ENCODE data around the gene LHX6.

GRCh38 chr9:122168356-122168755 is 60.4 kb downstream of the LHX6 start:
- TF ChIP-seq EZH2 (IDR thresholded peaks at IDR 0.05; ENCODE audit: borderline replicate concordance, low read depth, low read length) = no peak
- TF ChIP-seq PHB2 (IDR thresholded peaks at IDR 0.05; ENCODE audit: low read depth) = no peak
- no peak for TF ChIP-seq MAX (CRISPR knock-in tag; IDR thresholded peaks at IDR 0.05)
- TF ChIP-seq SRSF1 (IDR thresholded peaks at IDR 0.05; ENCODE audit: low read depth, low read length) = no peak
- TF ChIP-seq XRCC5 (IDR thresholded peaks at IDR 0.05; ENCODE audit: low read depth, low read length) = no peak
- no peak for TF ChIP-seq ZBTB43 (CRISPR knock-in tag; IDR thresholded peaks at IDR 0.05)
- TF ChIP-seq SAFB2 (IDR thresholded peaks at IDR 0.05; ENCODE audit: borderline replicate concordance, low read depth, low read length, severe bottlenecking) = no peak
- no peak for TF ChIP-seq MAZ (CRISPR knock-in tag; conservative IDR thresholded peaks at IDR 0.05 in 1 of 2, IDR thresholded peaks at IDR 0.05 in 1 of 2)
- no peak for TF ChIP-seq ARNT (IDR thresholded peaks at IDR 0.05)
- no peak for TF ChIP-seq CBX5 (IDR thresholded peaks at IDR 0.05; ENCODE audit: borderline replicate concordance, low read depth)
- no peak for TF ChIP-seq CTCF (IDR thresholded peaks at IDR 0.05 in 2 of 3, conservative IDR thresholded peaks at IDR 0.05 in 1 of 3; ENCODE audit: insufficient read depth in 2 of 3, low read depth in 1 of 3, low read length in 3 of 3)
- TF ChIP-seq KDM1A (IDR thresholded peaks at IDR 0.05) = no peak

All from K562 (cell line).